Muscle layer of colon (tissue), 2 donors: Measurements from ENCODE around the gene TAF11.
"Not testable (repeated sequence)": the region's sequence is repeated elsewhere in the genome, so short reads cannot be mapped to it uniquely, and the experiment has no call there.

ENCODE experiments used
- H3K27ac ChIP-seq: one replicate; pipeline ENCODE4 v1.7.0; 2013; ENCODE audit warnings: low read depth, mild to moderate bottlenecking, low read length, moderate library complexity
- H3K27me3 ChIP-seq, 2 donors: one replicate each; pipeline ENCODE4 v1.7.0; 2013; ENCODE audit warnings: low read length in 2 of 2, mild to moderate bottlenecking in 2 of 2; ENCODE audit not compliant: insufficient read depth in 2 of 2, control insufficient read depth in 1 of 2
- H3K36me3 ChIP-seq: one replicate; pipeline ENCODE4 v1.7.0; 2013; ENCODE audit warnings: mild to moderate bottlenecking, low read length; ENCODE audit not compliant: insufficient read depth
- H3K4me1 ChIP-seq: one replicate; pipeline ENCODE4 v1.7.0; 2013; ENCODE audit warnings: mild to moderate bottlenecking, low read length; ENCODE audit not compliant: insufficient read depth
- H3K4me3 ChIP-seq, 2 donors: one replicate each; pipeline ENCODE4 v1.7.0; 2013; ENCODE audit warnings: low read length in 2 of 2, low read depth in 1 of 2, mild to moderate bottlenecking in 1 of 2, moderate library complexity in 1 of 2
- H3K9ac ChIP-seq: one replicate; pipeline ENCODE4 v1.7.0; 2013; ENCODE audit warnings: low read length
- H3K9me3 ChIP-seq: one replicate; pipeline ENCODE4 v1.7.0; 2013; ENCODE audit warnings: mild to moderate bottlenecking, low read length
- donor health status: abdominal sarcoma.
- donor health status: Adenocarcinoma of cecum.

The TAF11 gene

DNA sequence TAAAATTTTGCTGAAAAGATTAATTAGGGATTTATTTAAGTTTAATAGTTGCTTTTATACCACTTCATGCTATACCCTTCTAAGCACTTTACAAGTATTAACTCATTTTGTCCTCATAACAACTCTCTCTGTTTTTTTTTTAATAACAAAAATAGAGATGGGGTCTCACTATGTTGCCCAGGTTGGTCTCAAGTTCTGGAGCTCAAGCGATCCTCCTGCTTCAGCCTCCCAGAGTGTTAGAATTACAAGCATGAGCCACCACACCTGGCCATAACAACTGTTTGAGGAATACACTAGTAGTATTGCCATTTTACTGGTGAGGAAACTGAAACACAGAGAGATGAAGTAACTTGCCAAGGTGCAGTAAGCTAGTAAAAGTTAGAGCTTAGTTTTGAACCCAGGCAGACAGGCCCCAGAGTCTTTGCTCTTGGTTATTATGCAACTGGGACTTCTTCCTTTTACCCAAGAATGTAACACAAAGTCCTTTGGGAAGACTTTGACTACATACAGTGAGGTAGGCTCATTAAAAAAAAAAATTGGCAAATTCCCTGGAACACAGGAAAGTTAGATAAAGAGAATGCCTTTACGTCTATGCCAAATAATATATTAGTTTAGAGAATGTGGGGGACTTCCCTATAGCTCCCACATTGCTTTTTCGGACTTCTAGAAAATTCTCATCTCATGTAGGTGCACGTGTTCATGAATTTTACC lies 12.6 kb upstream of the TAF11 start:
- no peak overlapping the region for H3K4me3 ChIP-seq
- no peaks in the 10 kb centered on the region for H3K4me1 ChIP-seq
- H3K27me3 ChIP-seq: no peaks in the 10 kb centered on the region
- H3K9me3 ChIP-seq: no peaks in the 10 kb centered on the region
- no peak overlapping the region for H3K9ac ChIP-seq
- no peaks in the 10 kb centered on the region for H3K36me3 ChIP-seq
- H3K27ac ChIP-seq: no peak overlapping the region

DNA sequence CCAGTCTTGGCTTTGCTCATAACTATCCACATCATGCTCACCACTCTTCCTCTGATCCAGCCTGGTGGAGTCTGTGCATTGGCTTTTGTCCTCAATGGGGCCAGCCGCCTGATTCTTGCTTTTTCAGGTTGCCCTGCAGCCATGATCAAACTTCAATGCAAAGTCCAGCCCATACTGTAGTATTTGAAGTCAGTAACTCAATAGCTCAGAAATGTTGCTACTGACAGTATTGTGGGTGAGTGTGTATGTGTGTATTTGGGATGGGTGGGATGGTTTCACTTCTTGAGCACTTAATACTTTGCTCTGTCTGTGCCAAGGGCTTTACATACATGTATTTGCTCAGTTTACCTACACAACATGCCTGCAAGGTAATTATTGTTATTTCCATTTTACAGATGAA lies 11.9 kb upstream of the TAF11 start:
- H3K27ac ChIP-seq, H3K27me3 ChIP-seq, H3K4me3 ChIP-seq, H3K9me3 ChIP-seq, H3K9ac ChIP-seq, H3K4me1 ChIP-seq, H3K36me3 ChIP-seq: not testable (repeated sequence)

DNA sequence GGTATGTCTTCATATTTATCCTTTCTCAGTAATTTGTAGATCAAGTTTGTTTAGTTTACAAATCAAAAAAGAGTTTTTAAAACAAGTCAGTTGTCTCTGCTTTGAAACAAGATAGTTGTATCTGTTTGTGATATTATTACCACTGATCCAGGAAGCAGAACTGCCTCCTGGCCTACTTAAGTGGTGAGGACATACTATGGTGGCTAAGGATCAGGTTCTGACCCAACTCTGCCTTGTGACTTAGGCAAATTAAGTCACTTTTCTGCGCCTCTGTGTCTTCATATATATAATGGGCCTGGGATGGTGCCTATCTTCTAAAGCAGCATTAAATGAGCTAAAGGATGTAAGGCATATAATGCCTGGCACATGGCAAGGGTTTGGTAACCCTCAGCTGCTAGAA lies 9.9 kb upstream of the TAF11 start:
- H3K27ac ChIP-seq: no peak overlapping the region
- no peaks in the 10 kb centered on the region for H3K27me3 ChIP-seq

DNA sequence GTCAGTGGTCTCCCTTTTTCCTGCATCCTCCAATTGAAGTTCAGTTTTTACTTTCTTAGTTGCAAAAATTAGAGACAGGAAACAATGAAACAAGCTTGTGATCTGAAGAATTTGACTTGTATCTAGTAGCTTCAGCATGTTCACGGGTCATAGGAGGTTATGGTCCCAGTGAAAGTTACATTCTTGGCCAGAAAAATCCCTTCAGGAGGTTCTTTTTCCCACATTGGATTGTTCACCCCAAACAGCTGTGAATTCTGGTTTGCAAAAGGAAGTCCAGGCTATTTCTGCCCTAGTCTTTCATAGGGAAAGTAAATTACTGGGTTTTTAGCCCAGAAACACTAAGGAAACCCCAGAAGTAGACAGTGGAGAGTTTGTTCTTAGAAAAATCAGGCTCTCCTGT lies 9.3 kb upstream of the TAF11 start:
- H3K4me3 ChIP-seq: no peak overlapping the region
- H3K9ac ChIP-seq: no peak overlapping the region
- no peaks in the 10 kb centered on the region for H3K9me3 ChIP-seq
- H3K36me3 ChIP-seq: no peaks in the 10 kb centered on the region
- no peaks in the 10 kb centered on the region for H3K4me1 ChIP-seq
- no peaks in the 10 kb centered on the region for H3K27me3 ChIP-seq
- no peak overlapping the region for H3K27ac ChIP-seq

More for the DNA sequence above, 9.9 kb upstream of the TAF11 start:
- no peaks in the 10 kb centered on the region for H3K4me1 ChIP-seq
- no peak overlapping the region for H3K4me3 ChIP-seq
- no peak overlapping the region for H3K9ac ChIP-seq
- no peaks in the 10 kb centered on the region for H3K36me3 ChIP-seq
- H3K9me3 ChIP-seq: no peaks in the 10 kb centered on the region

GRCh38 chr6:34894693-34895092 lies 6.9 kb upstream of the TAF11 start:
- H3K27ac ChIP-seq: no peak overlapping the region
- H3K36me3 ChIP-seq: no peaks in the 10 kb centered on the region
- peaks cover 9% of the 10 kb centered on the region for H3K4me1 ChIP-seq
- no peaks in the 10 kb centered on the region for H3K27me3 ChIP-seq
- no peaks in the 10 kb centered on the region for H3K9me3 ChIP-seq
- no peak overlapping the region for H3K4me3 ChIP-seq
- no peak overlapping the region for H3K9ac ChIP-seq

GRCh38 chr6:34891296-34891695 lies 3.5 kb upstream of the TAF11 start:
- no peak overlapping the region for H3K27ac ChIP-seq
- no peak overlapping the region for H3K9ac ChIP-seq
- no peak overlapping the region for H3K4me3 ChIP-seq
- peaks cover 16% of the 10 kb centered on the region for H3K4me1 ChIP-seq
- H3K27me3 ChIP-seq: no peaks in the 10 kb centered on the region
- H3K36me3 ChIP-seq: no peaks in the 10 kb centered on the region
- no peaks in the 10 kb centered on the region for H3K9me3 ChIP-seq

DNA sequence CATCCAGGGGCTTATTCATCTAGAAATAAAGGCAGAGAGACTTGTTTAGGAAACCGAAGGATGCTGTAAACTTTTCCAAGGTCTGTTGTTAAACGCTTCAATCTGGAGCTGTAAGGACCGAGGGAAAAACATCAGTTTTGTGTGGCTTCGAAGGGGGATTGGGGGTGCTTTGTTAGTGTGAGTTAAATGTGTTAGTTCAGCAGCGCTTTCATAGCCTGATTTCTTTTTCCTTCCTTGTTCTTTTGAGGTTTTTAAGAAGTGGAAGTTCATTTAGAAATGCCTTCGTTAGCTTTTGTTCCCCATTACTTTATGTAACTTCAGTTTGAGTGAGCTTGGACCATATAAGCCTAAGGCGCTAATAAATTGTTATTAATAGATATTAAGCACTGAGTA lies 2.7 kb upstream of the TAF11 start:
- H3K36me3 ChIP-seq: no peaks in the 10 kb centered on the region
- H3K9ac ChIP-seq: peak overlapping the region; percentile 21
- H3K4me3 ChIP-seq: peak overlapping the region; percentile 50 to 97
- no peaks in the 10 kb centered on the region for H3K9me3 ChIP-seq
- no peaks in the 10 kb centered on the region for H3K27me3 ChIP-seq
- peaks cover 16% of the 10 kb centered on the region for H3K4me1 ChIP-seq
- H3K27ac ChIP-seq: no peak overlapping the region

GRCh38 chr6:34888874-34889555 lies 1.2 kb upstream of the TAF11 start, which contains the start of gene ANKS1A:
TSS of gene ANKS1A (plus strand) at chr6:34889255. CDS start at chr6:34889403, 148 bp downstream.
- H3K4me1 ChIP-seq: peaks cover 16% of the 10 kb centered on the region
- no peaks in the 10 kb centered on the region for H3K27me3 ChIP-seq
- H3K4me3 ChIP-seq: peak within 1 kb of the TSS; percentile 86 to 97
- H3K9me3 ChIP-seq: no peaks in the 10 kb centered on the region
- peak within 1 kb of the TSS; percentile 99 for H3K27ac ChIP-seq
- no peaks in the 10 kb centered on the region for H3K36me3 ChIP-seq
- peak within 1 kb of the TSS; percentile 88 for H3K9ac ChIP-seq

DNA sequence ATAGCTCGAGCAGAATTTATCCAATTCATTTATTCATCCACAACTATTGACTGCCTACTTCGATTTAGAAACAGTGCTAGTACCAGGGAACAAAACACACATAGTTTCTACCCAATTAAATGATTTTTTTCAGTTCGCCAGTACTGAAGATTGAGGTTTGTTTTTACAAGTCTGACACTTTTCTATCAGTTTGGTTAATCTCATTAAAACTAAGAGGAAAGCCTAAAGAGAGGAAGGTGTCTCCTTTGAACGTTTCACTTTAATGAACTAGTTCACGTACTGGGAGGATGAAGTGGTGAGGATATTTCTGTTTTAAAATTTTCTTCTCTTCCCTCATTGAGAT lies 643 bp upstream of the TAF11 start:
- H3K9ac ChIP-seq: peak overlapping the region; percentile 88

DNA sequence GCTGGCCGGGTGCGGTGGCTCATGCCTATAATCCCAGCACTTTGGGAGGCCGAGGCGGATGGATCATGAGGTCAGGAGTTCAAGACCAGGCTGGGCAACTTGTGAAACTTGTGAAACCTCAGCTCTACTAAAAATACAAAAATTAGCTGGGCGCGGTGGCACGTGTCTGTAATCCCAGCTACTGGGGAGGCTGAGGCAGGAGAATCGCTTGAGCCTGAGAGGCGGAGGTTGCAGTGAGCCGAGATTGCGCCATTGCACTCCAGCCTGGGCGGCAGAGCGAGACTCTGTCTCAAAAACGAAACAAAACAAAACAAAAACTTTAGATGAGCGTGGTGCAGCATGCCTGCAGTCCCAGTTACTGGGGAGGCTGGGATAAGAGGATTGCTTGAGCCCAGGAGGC lies 2.0 kb downstream of the TAF11 start:
- H3K9ac ChIP-seq, H3K4me3 ChIP-seq, H3K27ac ChIP-seq, H3K27me3 ChIP-seq, H3K36me3 ChIP-seq, H3K9me3 ChIP-seq: not testable (repeated sequence)
- H3K4me1 ChIP-seq: peaks cover 14% of the 10 kb centered on the region

More for the DNA sequence above, 643 bp upstream of the TAF11 start:
- Histone ChIP-seq H3K4me3 (peak overlapping the region; percentile 86 to 97), H3K4me1 (peaks cover 16% of the 10 kb centered on the region), H3K9me3 (no peaks in the 10 kb centered on the region), H3K27me3 (no peaks in the 10 kb centered on the region), H3K27ac (peak overlapping the region; percentile 99), H3K36me3 (no peaks in the 10 kb centered on the region)

DNA sequence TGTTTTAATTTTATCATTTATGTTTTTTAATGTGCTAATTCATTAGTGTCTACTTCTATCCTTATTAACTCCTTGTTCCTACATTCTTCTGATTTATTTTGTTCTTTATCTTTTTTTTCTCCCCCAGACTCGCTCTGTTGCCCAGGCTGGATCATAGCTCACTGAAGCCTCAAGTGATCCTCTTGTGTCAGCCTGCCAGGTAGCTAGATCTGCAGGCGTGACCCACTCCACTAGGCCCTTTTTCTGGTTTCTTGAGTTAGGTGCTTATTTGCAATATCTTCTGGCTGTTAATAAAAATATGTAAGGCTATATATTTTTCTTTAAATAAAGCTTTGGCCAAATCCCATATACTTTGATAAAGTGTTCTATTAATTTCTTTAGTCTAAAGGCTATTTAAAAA lies 2.8 kb downstream of the TAF11 start:
- peaks cover 5% of the 10 kb centered on the region for H3K36me3 ChIP-seq
- H3K27ac ChIP-seq: no peak overlapping the region

DNA sequence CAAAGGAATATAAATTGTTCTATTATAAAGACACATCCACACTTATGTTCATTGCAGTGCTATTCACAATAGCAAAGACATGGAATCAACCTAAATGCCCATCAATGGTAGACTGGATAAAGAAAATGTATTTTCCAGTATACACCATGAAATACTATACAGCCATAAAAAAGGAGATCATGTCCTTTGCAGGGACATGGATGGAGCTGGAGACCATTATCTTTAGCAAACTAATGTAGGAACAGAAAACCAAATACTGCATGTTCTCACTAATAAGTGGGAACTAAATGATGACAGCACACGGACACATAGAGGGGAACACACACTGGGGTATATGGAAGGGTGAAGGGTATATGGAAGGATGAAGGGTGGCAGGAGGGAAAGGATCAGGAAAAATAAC lies 3.8 kb downstream of the TAF11 start:
- H3K4me1 ChIP-seq, H3K9me3 ChIP-seq, H3K4me3 ChIP-seq, H3K27ac ChIP-seq, H3K27me3 ChIP-seq, H3K9ac ChIP-seq: not testable (repeated sequence)
- H3K36me3 ChIP-seq: peaks cover 10% of the 10 kb centered on the region

More for the DNA sequence above, 2.8 kb downstream of the TAF11 start:
- Histone ChIP-seq H3K27me3 (no peaks in the 10 kb centered on the region), H3K9me3 (no peaks in the 10 kb centered on the region), H3K9ac (no peak overlapping the region), H3K4me3 (no peak overlapping the region), H3K4me1 (peaks cover 8% of the 10 kb centered on the region)
